ENCODE measurements around the gene LAMB3. TPM values are rescaled to one million over a fixed set of nuclear protein-coding genes. Genes with fewer than 3 reads are reported as not detected.

LAMB3 gene
- total RNA-seq, 1 donor from 2014 or later, result 17.0 TPM

DNA sequence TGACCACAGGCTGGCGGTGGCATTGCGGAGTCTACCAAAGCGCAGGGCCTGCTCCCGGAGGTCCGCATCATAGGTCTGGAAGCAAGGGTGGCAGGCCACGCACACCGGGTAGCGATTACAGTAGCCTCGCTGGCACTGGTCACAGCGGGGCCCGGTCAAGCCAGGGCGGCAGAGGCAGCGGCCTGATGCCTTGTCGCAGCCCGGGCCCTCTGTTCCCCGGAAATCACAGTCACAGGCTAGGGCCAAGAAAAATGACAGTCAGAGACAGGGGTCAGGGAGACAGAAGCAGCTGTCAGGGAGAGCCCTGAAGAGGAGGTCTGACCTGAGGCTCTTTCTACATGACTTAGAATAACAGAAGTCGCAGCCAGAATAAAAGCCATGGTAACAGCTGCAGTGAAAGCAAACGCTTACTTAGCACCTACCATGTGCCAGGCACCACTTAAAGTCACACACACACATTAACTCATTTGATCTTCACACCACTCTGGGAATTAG is 26.4 kb downstream of the LAMB3 start:
- Mint-ChIP-seq H3K27me3 (peaks cover 12% of the 10 kb centered on the region), H3K4me3 (no peak overlapping the region), H3K36me3 (no peaks in the 10 kb centered on the region), H3K4me1 (ENCODE audit: unreplicated experiment) (peaks cover 11% of the 10 kb centered on the region), H3K9me3 (no peaks in the 10 kb centered on the region), H3K27ac (no peak overlapping the region)
- DNase-seq (ENCODE audit: extremely low spot score, unreplicated experiment), result no peak
- TF ChIP-seq, protein P1, sequence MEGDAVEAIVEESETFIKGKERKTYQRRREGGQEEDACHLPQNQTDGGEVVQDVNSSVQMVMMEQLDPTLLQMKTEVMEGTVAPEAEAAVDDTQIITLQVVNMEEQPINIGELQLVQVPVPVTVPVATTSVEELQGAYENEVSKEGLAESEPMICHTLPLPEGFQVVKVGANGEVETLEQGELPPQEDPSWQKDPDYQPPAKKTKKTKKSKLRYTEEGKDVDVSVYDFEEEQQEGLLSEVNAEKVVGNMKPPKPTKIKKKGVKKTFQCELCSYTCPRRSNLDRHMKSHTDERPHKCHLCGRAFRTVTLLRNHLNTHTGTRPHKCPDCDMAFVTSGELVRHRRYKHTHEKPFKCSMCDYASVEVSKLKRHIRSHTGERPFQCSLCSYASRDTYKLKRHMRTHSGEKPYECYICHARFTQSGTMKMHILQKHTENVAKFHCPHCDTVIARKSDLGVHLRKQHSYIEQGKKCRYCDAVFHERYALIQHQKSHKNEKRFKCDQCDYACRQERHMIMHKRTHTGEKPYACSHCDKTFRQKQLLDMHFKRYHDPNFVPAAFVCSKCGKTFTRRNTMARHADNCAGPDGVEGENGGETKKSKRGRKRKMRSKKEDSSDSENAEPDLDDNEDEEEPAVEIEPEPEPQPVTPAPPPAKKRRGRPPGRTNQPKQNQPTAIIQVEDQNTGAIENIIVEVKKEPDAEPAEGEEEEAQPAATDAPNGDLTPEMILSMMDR (conservative IDR thresholded peaks at IDR 0.05), result no peak

DNA sequence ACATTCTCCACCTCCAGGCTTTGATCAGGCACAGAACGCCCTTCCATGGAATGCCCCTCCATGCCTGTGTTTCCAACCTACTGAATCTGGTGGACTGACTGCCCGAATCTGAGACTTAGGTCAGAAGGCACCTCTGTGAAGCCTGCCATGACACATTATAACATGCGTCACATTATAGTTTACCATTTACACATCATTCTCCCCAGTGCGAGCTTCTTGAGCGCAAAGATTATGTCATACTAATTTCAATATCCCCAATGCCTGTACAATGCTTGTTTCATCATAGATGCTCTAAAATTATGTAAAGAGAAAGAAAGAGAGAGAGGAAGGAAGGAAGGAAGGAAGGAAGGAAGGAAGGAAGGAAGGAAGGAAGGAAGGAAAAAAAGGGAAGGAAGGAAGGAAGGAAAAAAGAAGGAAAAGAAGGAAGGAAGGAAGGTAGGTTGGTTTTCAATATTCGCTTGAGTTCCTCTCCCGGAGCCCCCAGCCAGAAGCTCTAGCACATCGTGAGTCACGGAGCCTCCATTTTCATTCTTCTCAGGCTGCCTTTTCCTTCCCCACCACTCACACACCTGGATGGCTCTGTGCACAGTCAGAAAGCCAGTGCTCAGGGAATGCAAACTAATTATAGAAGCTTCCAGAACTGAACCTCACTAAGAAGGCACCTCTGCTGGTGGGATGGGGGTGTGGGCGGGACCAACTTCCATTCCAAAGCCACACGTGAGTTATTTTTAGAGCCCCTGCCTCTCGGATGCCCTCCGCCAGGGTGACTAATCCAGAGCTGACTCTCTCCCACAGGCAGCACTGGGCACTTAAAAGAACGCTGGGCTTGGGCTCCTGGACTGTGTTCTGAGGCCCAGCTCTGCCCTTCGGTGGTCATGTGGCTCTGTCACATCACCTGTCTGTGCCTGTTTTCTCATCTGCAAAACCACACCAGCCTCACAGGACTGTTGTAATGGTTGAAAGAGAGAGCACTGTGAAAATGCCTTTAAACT is 27.4 kb downstream of the LAMB3 start:
- Mint-ChIP-seq H3K36me3 (no peaks in the 10 kb centered on the region), H3K9me3 (no peaks in the 10 kb centered on the region), H3K27me3 (peaks cover 12% of the 10 kb centered on the region), H3K4me3 (no peak overlapping the region), H3K4me1 (ENCODE audit: unreplicated experiment) (peaks cover 20% of the 10 kb centered on the region), H3K27ac (no peak overlapping the region)
- TF ChIP-seq, protein P1 (conservative IDR thresholded peaks at IDR 0.05), result no peak
- DNase-seq (ENCODE audit: extremely low spot score, unreplicated experiment), result no peak

DNA sequence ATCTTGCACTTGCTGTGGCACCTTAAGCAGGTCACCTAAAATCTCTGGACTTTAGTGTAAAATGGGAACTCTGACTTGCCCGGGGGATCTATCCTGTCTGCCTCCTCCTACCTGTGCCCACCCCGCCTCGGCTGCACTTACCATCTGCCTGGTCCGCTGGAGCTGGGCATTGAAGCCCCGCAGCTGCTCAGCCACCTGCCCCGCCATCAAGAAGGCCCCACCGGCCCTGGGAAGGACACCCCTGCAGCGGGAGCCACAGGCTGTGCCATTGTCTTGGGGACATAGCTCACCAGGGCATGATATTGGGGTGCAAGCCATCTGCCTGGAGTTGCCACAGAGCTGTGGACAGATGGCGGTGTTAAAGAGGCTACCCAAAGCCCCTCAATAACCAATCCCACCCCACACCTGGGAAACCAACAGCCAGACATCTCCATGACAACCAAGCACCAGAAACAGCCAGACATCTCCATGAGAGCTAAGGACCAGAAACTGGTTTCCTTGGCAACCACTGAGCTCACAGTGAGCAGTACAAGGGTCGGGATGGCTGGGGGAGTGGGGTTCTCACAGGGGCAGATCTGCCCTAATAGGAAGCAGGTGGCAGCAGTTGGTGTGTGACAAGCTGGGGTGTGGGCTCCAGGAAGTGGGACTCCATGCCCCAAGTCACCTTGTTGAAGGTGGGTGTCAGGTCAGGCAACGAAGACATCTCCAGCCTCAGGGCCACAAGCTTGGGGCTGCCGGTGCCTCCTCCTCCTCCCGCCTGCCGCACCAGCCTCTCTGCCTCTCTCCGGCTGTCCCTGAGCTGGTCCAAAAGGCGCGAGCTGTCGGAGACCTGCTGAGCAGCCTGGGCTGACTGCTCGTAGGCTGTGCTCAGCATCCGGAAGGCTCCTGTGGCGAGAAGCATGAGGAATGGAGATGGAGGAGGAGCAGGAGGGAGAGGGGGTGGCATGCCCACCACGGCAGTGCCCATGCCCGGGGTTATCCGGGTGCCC is 29.1 kb downstream of the LAMB3 start:
- Mint-ChIP-seq H3K27me3 (peaks cover 7% of the 10 kb centered on the region), H3K36me3 (no peaks in the 10 kb centered on the region), H3K9me3 (no peaks in the 10 kb centered on the region), H3K4me3 (no peak overlapping the region), H3K4me1 (ENCODE audit: unreplicated experiment) (peaks cover 21% of the 10 kb centered on the region), H3K27ac (no peak overlapping the region)
- TF ChIP-seq, protein P1 (conservative IDR thresholded peaks at IDR 0.05), result no peak
- DNase-seq (ENCODE audit: extremely low spot score, unreplicated experiment), result no peak

DNA sequence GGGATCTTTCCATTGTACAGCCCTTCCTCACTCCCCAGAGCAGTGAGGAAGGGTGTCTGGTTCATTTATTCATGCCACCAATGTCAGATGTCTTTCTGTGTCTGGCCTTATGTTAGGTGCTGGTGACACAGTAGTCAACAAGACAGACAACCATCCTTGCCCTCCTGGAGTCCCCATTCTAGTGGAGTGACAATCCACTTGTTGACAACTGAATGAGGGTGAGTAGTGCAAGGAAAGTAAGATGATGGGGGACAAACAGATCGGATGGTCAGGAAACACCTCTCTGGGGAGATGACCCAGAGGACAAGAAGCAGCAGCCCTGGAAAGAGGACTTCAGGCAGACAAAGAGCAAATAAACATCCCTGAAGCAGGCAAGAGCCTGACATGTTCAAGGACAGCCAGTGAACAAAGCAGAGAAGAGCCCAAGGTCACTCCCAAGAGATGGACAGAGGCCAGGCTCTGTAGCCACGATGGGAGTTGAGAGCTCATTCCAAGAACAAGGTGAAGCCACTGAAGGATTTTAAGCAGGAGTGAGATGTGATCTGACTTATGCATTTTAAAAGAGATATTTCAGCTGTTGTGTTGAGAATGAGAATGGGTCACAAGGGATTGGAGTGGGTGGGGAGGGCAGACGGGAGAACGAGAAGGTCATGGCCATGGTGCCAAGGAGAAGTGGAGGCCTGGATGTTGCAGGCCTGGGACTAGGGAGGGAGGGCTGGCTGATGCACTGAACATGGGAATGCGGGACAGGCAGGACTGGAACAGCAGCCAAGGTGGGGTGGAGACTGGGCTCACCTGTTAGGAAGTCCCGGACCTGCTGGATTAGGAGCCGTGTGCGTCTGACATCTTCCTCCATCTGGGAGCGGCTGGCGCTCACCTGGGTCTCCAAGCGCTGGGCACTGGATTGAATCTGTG is 30.2 kb downstream of the LAMB3 start:
- TF ChIP-seq, protein P1 (conservative IDR thresholded peaks at IDR 0.05), result no peak
- no peak for DNase-seq (ENCODE audit: extremely low spot score, unreplicated experiment)
- H3K9me3 Mint-ChIP-seq, result no peaks in the 10 kb centered on the region
- no peak overlapping the region for H3K27ac Mint-ChIP-seq
- peaks cover 5% of the 10 kb centered on the region for H3K36me3 Mint-ChIP-seq
- H3K4me1 Mint-ChIP-seq (ENCODE audit: unreplicated experiment), result peaks cover 21% of the 10 kb centered on the region
- H3K4me3 Mint-ChIP-seq, result no peak overlapping the region
- H3K27me3 Mint-ChIP-seq, result peaks cover 7% of the 10 kb centered on the region

Data from type B pancreatic cell (in vitro differentiated cells).